GM19193 (cell line): Measurements from ENCODE around the gene ANKLE1.

Experiments used
- POLR2A ChIP-seq: IDR thresholded peaks from 4 replicates; pipeline ENCODE4 v1.6.1; 2011; ENCODE audit not compliant: insufficient read depth, insufficient read length; ENCODE audit errors: extremely low read depth

ANKLE1 gene

GRCh38 chr19:17305517-17306284 is 24.0 kb downstream of the ANKLE1 start, which contains the start of gene MRPL34:
MRPL34 (plus strand) TSS chr19:17305872; CDS start chr19:17305893, 21 bp downstream.
- TF ChIP-seq POLR2A, result peak; percentile 62

- no peak for TF ChIP-seq POLR2A
These were observed 24.6 kb downstream of the ANKLE1 start for GRCh38 chr19:17306285-17306714.

GRCh38 chr19:17307876-17308377 is 26.2 kb downstream of the ANKLE1 start:
- TF ChIP-seq POLR2A, result no peak

GRCh38 chr19:17309198-17309964 is 27.7 kb downstream of the ANKLE1 start, which contains the start of gene DDA1:
DDA1 (plus strand) TSS chr19:17309563; CDS start chr19:17309655, 92 bp downstream.
- TF ChIP-seq POLR2A, result peak; percentile 70

- no peak for TF ChIP-seq POLR2A
These were observed 28.3 kb downstream of the ANKLE1 start for GRCh38 chr19:17309965-17310461.

- TF ChIP-seq POLR2A, result no peak
These were observed 29.9 kb downstream of the ANKLE1 start for GRCh38 chr19:17311455-17312188.

- no peak for TF ChIP-seq POLR2A
These were observed 30.8 kb downstream of the ANKLE1 start for GRCh38 chr19:17312189-17313113.

GRCh38 chr19:17314007-17314593 is 32.4 kb downstream of the ANKLE1 start:
- no peak for TF ChIP-seq POLR2A

GRCh38 chr19:17318966-17319365 is 37.3 kb downstream of the ANKLE1 start:
- TF ChIP-seq POLR2A, result no peak

- no peak for TF ChIP-seq POLR2A
These were observed 38.0 kb downstream of the ANKLE1 start for GRCh38 chr19:17319473-17320238.

GRCh38 chr19:17320435-17320834 is 38.7 kb downstream of the ANKLE1 start:
- no peak for TF ChIP-seq POLR2A

- peak; percentile 29 for TF ChIP-seq POLR2A
These were observed 40.2 kb downstream of the ANKLE1 start for GRCh38 chr19:17321655-17322489.
